Progenitor cell of endocrine pancreas (in vitro differentiated cells): ENCODE measurements around the gene CTTNBP2NL. TPM values are rescaled to one million over a fixed set of nuclear protein-coding genes. Genes with fewer than 3 reads are reported as not detected.
A peak's percentile ranks its signal among the peaks of the same experiment; 100 is the strongest.

Experiments
- DNase-seq: peaks from one replicate; pipeline ENCODE4 v3.0.0; 2021; ENCODE audit warnings: low spot score; ENCODE audit not compliant: unreplicated experiment
- H3K27ac Mint-ChIP-seq: 2 replicates; pipeline ENCODE4 v1.8.0; 2021; ENCODE audit warnings: mild to moderate bottlenecking, moderate library complexity, mixed read lengths
- H3K27me3 Mint-ChIP-seq: 2 replicates; pipeline ENCODE4 v1.8.0; 2021; ENCODE audit warnings: mixed read lengths
- H3K36me3 Mint-ChIP-seq: 2 replicates; pipeline ENCODE4 v1.8.0; 2022; ENCODE audit warnings: mixed read lengths; ENCODE audit not compliant: insufficient read depth
- H3K4me1 Mint-ChIP-seq: 2 replicates; pipeline ENCODE4 v1.8.0; 2021; ENCODE audit warnings: low read depth, mixed read lengths
- H3K4me3 Mint-ChIP-seq: 2 replicates; pipeline ENCODE4 v1.8.0; 2021; ENCODE audit warnings: low read depth, mild to moderate bottlenecking, moderate library complexity, mixed read lengths
- H3K9me3 Mint-ChIP-seq: 2 replicates; pipeline ENCODE4 v1.8.0; 2021; ENCODE audit warnings: low read depth, mixed read lengths
- microRNA-seq: library from miRNA; unstranded; fragments of <30 nt; microRNA quantifications from one replicate; pipeline ENCODE4 v1.1.0, GENCODE V29; 2020; ENCODE audit warnings: borderline number of aligned reads; ENCODE audit not compliant: unreplicated experiment
- total RNA-seq: library from RNA; stranded (reverse); gene quantifications from 2 replicates; pipeline ENCODE4 v1.2.1, GENCODE V29; 2021
- TF ChIP-seq, protein P1 (sequence below): fragments of 200-600 bp; sonication (generic); IDR thresholded peaks from one replicate; pipeline ENCODE4 v1.5.0; 2021; ENCODE audit warnings: antibody characterized with exemption, mild to moderate bottlenecking; ENCODE audit not compliant: unreplicated experiment

CTTNBP2NL gene
- total RNA-seq, 1 donor from 2014 or later: 46.0 TPM

DNA sequence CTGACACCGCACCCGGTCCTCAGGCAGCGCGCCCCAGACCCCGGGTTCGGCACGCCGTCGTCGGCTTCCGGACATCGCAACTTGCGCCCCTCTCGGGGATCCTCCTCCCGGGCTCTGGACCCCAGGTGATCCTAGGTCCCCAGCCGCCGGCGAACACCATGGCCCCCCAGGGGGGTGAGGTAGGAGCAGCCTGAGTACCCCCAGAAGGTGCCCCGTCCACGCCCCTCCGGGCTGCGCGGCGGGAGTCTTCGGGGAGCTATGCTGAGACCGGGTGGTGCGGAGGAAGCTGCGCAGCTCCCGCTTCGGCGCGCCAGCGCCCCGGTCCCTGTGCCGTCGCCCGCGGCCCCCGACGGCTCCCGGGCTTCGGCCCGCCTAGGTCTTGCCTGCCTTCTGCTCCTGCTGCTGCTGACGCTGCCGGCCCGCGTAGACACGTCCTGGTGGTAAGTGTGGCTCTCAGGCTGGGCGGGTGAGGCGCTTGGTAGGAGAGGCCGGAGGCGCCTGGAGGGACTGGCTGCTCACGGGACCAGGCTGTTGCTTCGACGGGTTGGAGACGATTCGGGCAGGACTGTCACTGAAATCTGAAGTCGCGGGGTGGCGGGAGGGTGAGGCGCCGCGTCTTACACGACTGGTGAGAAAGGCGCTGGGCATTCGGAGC, 113.1 kb downstream of the CTTNBP2NL start:
- no peaks in the 10 kb centered on the region for H3K4me1 Mint-ChIP-seq
- peaks cover 91% of the 10 kb centered on the region for H3K27me3 Mint-ChIP-seq
- no peaks in the 10 kb centered on the region for H3K9me3 Mint-ChIP-seq
- no peak for DNase-seq
- H3K4me3 Mint-ChIP-seq: peak overlapping the region; percentile 40
- no peaks in the 10 kb centered on the region for H3K36me3 Mint-ChIP-seq
- no peak overlapping the region for H3K27ac Mint-ChIP-seq
- TF ChIP-seq, protein P1, sequence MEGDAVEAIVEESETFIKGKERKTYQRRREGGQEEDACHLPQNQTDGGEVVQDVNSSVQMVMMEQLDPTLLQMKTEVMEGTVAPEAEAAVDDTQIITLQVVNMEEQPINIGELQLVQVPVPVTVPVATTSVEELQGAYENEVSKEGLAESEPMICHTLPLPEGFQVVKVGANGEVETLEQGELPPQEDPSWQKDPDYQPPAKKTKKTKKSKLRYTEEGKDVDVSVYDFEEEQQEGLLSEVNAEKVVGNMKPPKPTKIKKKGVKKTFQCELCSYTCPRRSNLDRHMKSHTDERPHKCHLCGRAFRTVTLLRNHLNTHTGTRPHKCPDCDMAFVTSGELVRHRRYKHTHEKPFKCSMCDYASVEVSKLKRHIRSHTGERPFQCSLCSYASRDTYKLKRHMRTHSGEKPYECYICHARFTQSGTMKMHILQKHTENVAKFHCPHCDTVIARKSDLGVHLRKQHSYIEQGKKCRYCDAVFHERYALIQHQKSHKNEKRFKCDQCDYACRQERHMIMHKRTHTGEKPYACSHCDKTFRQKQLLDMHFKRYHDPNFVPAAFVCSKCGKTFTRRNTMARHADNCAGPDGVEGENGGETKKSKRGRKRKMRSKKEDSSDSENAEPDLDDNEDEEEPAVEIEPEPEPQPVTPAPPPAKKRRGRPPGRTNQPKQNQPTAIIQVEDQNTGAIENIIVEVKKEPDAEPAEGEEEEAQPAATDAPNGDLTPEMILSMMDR: no peak

DNA sequence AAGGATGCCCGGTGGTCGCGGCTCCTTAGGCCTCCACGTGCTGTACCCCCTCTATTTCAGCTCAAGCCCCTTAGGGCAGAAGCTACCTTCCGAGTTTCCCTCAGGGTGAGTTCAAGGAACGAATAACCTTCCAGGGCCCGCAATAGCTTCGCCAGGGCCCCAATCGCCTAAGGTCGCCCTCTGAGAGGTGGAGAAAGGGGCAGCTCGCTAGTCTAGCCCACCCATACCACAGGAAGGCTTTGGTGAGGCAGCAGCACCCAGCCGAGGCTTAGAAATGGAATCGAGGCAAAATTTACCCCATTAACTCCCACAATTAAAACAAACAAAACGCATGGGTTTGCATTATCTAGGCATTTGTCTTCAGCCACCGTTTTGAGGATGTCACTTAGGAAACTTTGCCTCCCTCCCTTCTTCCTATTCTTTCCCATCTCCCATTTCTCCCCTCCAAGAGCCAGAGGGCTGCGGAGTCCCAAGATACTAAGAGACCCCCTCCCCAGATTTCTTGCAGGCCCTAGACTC, 113.7 kb downstream of the CTTNBP2NL start:
- H3K27me3 Mint-ChIP-seq: peaks cover 91% of the 10 kb centered on the region
- H3K4me1 Mint-ChIP-seq: no peaks in the 10 kb centered on the region
- DNase-seq: no peak
- H3K36me3 Mint-ChIP-seq: no peaks in the 10 kb centered on the region
- peak overlapping the region; percentile 40 for H3K4me3 Mint-ChIP-seq
- no peaks in the 10 kb centered on the region for H3K9me3 Mint-ChIP-seq
- TF ChIP-seq, protein P1: no peak
- H3K27ac Mint-ChIP-seq: no peak overlapping the region

DNA sequence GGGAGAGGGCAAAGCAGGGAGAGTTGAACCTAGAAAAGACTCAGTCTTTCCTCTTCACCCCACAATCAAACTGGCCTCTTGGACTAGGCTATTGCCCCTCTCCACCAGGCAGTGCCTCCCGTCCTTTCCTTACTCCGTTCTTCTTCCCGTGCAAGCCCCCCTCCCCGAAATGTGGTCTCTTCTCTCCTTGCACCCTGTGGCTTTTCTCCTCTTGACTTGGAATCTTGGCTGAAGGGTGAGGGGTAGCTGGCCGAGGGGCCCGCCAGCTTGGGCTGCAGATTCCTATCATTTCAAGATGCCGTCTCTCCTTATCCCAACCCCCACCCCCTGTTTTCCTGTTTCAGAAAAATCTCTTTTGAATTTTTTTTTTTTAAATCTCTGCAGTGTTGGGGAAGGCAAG, 114.3 kb downstream of the CTTNBP2NL start:
- Mint-ChIP-seq H3K36me3 (no peaks in the 10 kb centered on the region), H3K27me3 (peaks cover 91% of the 10 kb centered on the region), H3K4me1 (peaks cover 2% of the 10 kb centered on the region), H3K27ac (no peak overlapping the region), H3K4me3 (no peak overlapping the region), H3K9me3 (no peaks in the 10 kb centered on the region)
- TF ChIP-seq, protein P1: no peak
- DNase-seq: no peak

Small RNA genes lying within 50 kb of the gene (microRNA-seq; reads per million reads assigned to microRNA genes)
- gene MIR4256: not detected

Other genes starting within 250 kb of the CTTNBP2NL start
- gene WNT2B, start 112.8 kb downstream of the CTTNBP2NL start, total RNA-seq: 0.77 and 1.6 TPM in 2 replicates
- 21.2 and 26.3 TPM in 2 replicates for gene ST7L, start 222.9 kb downstream of the CTTNBP2NL start, total RNA-seq
- 125 and 129 TPM in 2 replicates for gene CAPZA1, start 223.6 kb downstream of the CTTNBP2NL start, total RNA-seq